Stimulated activated CD4-positive, alpha-beta T cell treated with anti-CD3 and anti-CD28 coated beads, Interleukin-4, amount 100 ng/mL, for 24 hours (primary cell): ENCODE results near the gene MCF2L.
"Not testable (repeated sequence)": the region's sequence is repeated elsewhere in the genome, so short reads cannot be mapped to it uniquely, and the experiment has no call there.

Experiments
- DNase-seq: peaks from one replicate; pipeline ENCODE4 v3.0.0-alpha.2; 2020

The MCF2L gene

DNA sequence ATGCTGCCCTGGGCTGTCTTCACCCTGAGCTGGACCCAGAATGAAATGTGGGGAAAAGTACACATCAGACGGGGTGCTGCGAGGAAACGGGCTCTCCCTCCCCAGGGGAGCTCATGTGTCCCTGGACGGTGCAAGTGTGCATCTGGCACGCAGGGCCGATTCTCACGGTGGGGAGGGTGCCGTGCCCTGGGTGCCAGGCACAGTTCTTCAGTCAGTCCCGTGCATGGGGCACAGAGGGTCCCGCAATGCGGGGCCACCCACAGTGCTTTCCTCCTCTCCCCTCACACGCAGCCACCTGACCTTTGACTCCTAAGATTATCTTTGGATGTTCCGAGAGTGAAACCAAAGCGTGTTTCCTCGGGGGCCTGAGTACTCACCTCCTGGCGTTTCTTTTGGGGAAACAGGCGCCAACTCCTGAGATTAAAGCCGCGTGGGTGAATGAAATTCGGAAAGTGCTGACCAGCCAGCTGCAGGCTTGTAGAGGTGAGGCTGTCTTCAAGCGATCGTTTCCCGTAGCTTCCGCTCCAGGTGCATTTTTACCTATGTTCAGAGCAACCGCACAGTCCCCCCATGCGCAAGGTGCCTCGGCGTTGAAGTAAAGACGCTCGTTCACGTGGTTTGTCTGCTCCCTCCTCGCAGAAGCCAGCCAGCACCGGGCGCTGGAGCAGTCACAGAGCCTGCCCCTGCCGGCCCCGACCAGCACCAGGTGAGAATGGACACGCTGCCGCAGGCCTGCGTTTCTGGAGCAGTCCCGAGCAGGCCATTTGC is 119.1 kb downstream of the MCF2L start:
- no peak for DNase-seq

- no peak for DNase-seq
Measured at GRCh38 chr13:113088691-113089020, 119.6 kb downstream of the MCF2L start.

GRCh38 chr13:113089693-113090414 is 120.8 kb downstream of the MCF2L start:
- DNase-seq = no peak

- DNase-seq = no peak
Measured at GRCh38 chr13:113090415-113090770, 121.4 kb downstream of the MCF2L start.

DNA sequence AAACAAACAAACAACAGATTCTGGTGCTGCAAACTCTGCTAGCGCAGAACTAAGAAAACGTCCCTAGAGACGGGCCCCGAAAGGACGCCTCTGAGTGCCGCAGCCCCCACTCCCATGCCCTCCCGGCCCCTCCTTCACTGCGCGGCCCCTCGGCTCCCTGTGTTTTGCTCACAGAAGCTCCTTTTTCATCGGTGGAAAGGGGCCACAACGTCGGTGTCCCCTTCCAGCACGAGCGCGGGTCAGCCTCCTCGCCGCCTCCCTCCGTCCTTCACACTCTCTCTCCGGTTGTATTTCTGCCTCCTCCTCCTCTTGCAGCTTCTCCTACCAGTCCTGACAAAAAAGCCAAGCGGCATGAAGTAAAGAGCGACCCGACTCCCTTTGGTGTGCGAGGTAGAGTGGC is 121.8 kb downstream of the MCF2L start:
- no peak for DNase-seq

GRCh38 chr13:113091211-113091771 is 122.3 kb downstream of the MCF2L start:
- DNase-seq = no peak

DNA sequence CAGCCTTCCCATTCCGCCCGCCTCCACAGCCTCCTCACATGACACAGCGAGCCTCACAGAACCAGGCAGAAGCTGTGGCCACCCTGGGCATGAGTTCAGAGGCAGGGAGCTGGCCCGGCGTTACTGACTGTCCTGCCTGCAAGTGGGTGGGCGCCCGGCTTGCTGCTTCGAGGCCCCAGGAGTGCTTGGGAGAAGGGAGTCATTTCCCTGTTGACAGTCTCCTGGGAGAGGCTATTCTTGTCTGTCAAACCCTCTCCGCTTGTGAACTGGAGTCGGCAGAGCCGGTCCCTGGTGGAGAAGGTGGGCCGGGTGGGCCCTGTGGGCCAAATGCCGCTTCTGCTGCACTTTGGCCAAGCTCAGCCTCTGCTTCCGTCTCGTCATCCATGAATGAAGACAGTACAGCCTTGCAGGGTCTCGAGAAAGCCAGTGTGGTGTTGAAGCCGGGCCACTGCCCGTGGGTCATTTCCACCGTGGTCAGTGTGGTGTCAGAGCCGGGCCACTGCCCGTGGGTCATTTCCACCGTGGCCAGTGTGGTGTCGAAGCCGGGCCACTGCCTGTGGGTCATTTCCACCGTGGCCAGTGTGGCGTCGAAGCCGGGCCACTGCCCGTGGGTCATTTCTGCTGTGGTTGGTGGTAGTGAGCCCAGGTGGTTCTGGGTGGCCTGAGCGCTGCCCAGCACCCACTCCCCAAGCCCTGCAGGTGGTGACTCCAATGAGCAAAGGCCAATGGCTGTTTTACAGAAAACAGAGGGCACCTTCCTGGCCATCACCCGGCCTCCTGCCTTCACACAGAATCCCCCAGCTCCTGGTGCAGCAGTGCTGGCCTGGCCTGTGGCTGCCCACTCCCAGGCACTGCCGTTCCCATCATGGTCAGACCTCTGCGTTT is 123.1 kb downstream of the MCF2L start:
- no peak for DNase-seq

GRCh38 chr13:113092776-113093579 is 124.0 kb downstream of the MCF2L start:
- no peak for DNase-seq

- DNase-seq = no peak
Measured at GRCh38 chr13:113093580-113094409, 124.8 kb downstream of the MCF2L start.

- DNase-seq = no peak
Measured at GRCh38 chr13:113094410-113094800, 125.4 kb downstream of the MCF2L start.

GRCh38 chr13:113095146-113096051 is 126.4 kb downstream of the MCF2L start:
- DNase-seq = no peak

GRCh38 chr13:113096052-113096744 is 127.2 kb downstream of the MCF2L start:
- DNase-seq = no peak

DNA sequence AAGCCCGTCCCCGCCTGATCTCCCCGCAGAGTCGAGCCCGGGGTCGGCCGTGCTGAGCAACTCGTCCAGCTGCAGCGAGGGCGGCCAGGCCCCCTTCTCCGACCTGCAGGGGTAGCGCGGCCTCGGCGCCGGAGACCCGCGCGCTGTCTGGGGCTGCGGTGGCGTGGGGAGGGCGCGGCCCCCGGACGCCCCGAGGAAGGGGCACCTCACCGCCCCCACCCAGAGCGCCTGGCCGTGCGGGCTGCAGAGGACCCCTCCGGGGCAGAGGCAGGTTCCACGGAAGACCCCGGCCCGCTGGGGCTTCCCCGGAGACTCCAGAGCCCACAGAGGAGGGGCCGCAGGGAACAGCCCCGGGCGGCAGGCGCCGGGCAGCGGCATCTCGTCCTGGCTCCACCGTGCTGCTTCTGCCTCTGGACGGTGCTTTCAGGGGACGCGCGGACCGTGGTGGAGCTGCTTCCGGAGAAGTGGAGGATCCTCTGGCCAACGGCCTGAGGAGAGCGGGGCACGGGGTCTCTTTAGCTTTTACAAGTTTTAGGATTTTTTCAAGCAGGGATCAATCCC is 127.8 kb downstream of the MCF2L start:
- DNase-seq = no peak

- no peak for DNase-seq
Measured at GRCh38 chr13:113097651-113098050, 128.6 kb downstream of the MCF2L start.

DNA sequence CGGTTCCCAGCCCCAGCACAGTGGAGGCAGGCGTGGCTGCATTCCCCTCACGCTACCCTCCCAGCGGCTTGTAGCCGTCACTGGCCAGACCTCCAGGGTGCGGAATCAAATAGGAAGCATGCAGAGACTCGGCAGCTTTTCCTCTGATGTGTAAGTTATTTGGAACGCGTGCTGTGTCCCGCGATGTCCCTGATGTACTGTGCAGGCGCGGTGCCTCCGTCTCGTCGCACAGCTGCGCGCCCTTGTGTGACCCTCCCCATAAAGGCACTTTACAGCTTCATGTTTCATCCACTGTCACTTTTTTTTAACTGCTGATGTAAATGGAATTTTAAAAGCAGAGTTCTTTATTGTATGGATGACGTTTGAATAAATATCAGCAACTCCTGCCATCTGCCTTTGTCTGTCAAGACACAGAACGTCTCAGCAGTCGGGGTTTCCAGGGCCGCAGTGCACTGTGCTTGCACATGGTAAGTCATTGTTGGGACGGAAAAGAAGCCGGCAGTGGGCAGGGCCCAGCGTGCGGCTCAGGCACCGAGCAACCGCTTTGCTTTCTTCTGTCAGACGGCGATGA is 129.2 kb downstream of the MCF2L start:
- DNase-seq = no peak

- no peak for DNase-seq
Measured at GRCh38 chr13:113099142-113099541, 130.1 kb downstream of the MCF2L start.

- DNase-seq = not testable (repeated sequence)
Measured at GRCh38 chr13:113102302-113102701, 133.3 kb downstream of the MCF2L start.

DNA sequence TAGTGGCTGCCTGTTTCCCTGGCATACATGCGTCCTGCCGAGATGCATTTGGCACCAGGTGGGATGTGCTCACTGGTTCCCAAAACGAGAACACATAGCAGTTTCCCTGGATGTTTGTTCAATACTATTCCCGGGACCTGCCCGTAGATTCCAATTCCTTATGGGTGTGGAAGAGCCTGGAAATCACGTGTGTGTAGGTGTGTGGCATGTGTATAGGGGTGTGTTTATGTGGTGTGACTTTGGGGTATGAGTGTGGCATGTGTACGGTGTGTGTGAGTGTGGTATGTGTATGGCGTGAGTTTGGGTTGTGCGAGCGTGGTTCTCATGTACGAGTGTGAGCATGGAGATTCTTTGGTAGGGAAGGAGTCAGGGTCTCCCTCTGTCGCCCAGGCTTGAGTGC is 133.7 kb downstream of the MCF2L start:
- DNase-seq = no peak

GRCh38 chr13:113103646-113104045 is 134.6 kb downstream of the MCF2L start:
- DNase-seq = no peak
